SJSA1 (cell line): ENCODE results near the gene UBN1. TPM values are rescaled to one million over a fixed set of nuclear protein-coding genes. Genes with fewer than 3 reads are reported as not detected.
"Not testable (repeated sequence)": the region's sequence is repeated elsewhere in the genome, so short reads cannot be mapped to it uniquely, and the experiment has no call there.

Experiments used
- DNase-seq, 2 experiments: peaks; one replicate each; pipeline ENCODE4 v3.0.0-alpha.2; 2015 to 2020; ENCODE audit warnings: low spot score in 2 of 2, low read depth in 1 of 2
- H3K27ac ChIP-seq: fragments of 250-450 bp; sonication (Bioruptor Pico); 2 replicates; pipeline ENCODE4 v1.5.1; 2020; ENCODE audit warnings: mild to moderate bottlenecking, moderate library complexity
- H3K27me3 ChIP-seq: fragments of 250-450 bp; sonication (Bioruptor Pico); replicated peaks from 2 replicates; pipeline ENCODE4 v1.5.1; 2020; ENCODE audit warnings: mild to moderate bottlenecking, moderate library complexity
- H3K36me3 ChIP-seq: fragments of 250-450 bp; sonication (Bioruptor Pico); 2 replicates; pipeline ENCODE4 v1.5.1; 2020; ENCODE audit warnings: mild to moderate bottlenecking
- H3K4me1 ChIP-seq: fragments of 250-450 bp; sonication (Bioruptor Pico); replicated peaks from 2 replicates; pipeline ENCODE4 v1.6.1; 2021; ENCODE audit warnings: mild to moderate bottlenecking
- H3K4me3 ChIP-seq: fragments of 250-450 bp; sonication (Bioruptor Pico); 2 replicates; pipeline ENCODE4 v1.5.1; 2020; ENCODE audit warnings: mild to moderate bottlenecking
- H3K9me3 ChIP-seq: fragments of 250-450 bp; sonication (Bioruptor Pico); replicated peaks from 2 replicates; pipeline ENCODE4 v1.5.1; 2020; ENCODE audit warnings: mild to moderate bottlenecking
- total RNA-seq: library from RNA; depleted of rRNA; stranded (reverse); fragments of >200 nt; shearing (Covaris generic); gene quantifications from 2 replicates; pipeline ENCODE4 v1.2.3, GENCODE V29; 2014; rRNA removed

UBN1 gene
- total RNA-seq, 1 experiment from 2014 or later = 30.8 TPM

DNA sequence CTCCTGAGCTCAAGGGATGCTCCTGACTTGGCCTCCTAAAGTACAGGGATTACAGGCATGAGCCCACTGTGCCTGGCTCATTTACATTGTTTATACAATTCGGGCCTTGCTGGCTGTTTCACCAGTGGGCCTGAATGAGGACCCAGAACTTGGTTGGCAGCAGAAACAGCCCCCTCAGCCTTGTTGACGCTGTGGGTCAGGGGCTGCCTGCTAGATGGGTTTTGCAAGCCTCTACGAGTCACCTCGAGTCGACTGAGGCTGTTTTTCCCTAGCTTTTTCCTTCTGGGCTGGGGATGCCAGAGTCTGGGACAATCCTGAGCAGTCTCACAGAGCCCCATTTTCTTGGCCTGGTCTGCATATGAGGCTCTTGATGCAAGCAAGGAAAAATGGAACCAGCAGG is 73.5 kb downstream of the UBN1 start:
- no peak for DNase-seq
- Histone ChIP-seq H3K9me3 (no peaks in the 10 kb centered on the region), H3K27me3 (no peaks in the 10 kb centered on the region), H3K36me3 (no peaks in the 10 kb centered on the region), H3K4me3 (no peak overlapping the region), H3K4me1 (no peaks in the 10 kb centered on the region; the same call in 1 of the 2 replicates), H3K27ac (no peak overlapping the region)

DNA sequence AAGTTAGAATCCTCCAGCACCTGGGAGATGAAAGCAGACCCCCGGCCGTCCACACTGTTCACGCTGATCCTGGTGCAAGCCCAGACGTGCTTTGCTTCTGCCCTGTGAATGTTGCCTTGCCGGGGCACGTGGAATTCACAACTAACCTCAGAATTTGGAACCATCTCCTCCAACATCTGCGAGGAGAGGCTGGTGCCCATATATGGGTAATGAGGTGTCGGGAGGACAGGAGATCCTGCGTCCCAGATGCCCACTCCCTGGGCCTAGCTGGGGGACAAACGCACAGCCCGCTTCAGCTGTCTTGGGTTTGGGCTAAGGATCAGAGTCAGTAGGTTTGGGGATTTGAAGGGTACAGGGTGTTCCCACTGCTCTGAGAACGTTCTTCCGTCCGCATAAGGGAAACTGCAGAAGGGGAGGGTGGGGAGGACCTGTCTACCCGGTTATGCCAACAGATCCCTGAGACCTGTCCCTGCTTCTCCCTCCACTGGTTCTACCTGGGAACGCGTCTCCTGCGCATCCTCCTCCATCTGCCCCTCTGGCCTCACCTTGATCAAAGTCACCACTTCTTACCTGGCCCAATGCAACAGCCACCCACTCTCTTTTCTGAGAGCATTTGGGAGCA is 75.6 kb downstream of the UBN1 start:
- Histone ChIP-seq H3K27ac (no peak overlapping the region), H3K27me3 (no peaks in the 10 kb centered on the region), H3K4me3 (no peak overlapping the region), H3K9me3 (peaks cover 8% of the 10 kb centered on the region), H3K4me1 (no peaks in the 10 kb centered on the region), H3K36me3 (no peaks in the 10 kb centered on the region)
- no peak for DNase-seq

- no peak for DNase-seq
- Histone ChIP-seq H3K36me3 (no peaks in the 10 kb centered on the region), H3K4me1 (no peaks in the 10 kb centered on the region), H3K27ac (no peak overlapping the region), H3K9me3 (peaks cover 8% of the 10 kb centered on the region), H3K4me3 (no peak overlapping the region), H3K27me3 (no peaks in the 10 kb centered on the region)
Measured at GRCh38 chr16:4923853-4924252, 76.6 kb downstream of the UBN1 start.

DNA sequence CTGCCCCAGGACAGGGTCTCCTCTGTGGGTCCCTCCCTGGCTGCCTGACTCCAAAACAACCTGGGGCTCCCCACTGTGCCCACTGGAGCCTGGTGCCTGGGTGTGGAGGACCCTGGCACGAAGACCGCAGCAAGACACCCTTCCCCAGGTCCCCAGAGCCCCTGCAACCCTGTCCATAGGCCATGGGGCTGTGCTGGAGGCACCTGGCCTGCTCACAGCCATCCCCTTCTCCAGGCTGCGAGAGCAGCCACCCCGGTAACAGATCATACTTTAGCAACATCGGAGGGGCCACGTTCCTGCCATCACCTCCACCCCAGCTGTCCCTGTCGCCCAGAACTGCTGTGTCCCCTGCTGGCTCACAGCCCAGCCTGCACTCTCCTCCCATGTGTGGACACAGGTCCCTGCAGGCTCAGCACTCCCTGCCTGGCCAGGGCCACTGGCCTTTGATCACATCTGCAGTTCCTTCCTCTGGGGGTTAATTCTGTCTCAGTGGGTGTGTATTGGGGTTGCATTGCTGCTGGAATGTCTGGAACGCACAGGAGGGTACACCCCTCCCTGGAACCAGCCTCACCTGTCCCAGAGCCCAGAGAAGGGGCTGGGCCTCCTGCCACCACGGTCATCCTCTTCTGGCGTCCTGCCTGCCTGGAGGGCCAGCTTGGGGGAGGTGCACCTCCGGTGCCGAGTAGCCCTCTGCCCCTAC is 77.5 kb downstream of the UBN1 start:
- no peak for DNase-seq
- Histone ChIP-seq H3K4me3 (no peak overlapping the region), H3K27ac (no peak overlapping the region), H3K27me3 (no peaks in the 10 kb centered on the region), H3K9me3 (peaks cover 8% of the 10 kb centered on the region), H3K4me1 (no peaks in the 10 kb centered on the region), H3K36me3 (no peaks in the 10 kb centered on the region)

GRCh38 chr16:4925293-4925607 is 78.0 kb downstream of the UBN1 start:
- no peak for DNase-seq
- Histone ChIP-seq H3K27ac (no peak overlapping the region), H3K27me3 (no peaks in the 10 kb centered on the region), H3K36me3 (no peaks in the 10 kb centered on the region), H3K9me3 (peaks cover 8% of the 10 kb centered on the region), H3K4me3 (no peak overlapping the region), H3K4me1 (no peaks in the 10 kb centered on the region)

DNA sequence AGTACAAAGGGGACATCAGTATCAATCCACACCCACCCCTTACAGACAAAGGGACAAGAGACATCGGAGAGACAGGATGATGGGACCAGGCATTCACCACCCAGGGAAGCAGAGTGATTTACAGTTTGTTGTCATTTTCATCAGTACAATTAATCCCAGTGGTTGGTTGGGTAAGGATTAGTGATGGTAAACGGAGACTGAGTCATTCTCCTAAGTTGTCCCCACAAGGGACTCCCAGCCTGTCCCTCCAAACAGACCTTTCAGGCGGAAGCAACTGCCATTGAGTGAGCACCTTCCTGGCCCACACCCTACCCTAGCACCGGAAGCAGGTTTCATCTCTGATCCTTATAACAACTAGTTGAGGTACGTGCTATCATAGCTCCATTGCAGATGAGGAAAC is 78.5 kb downstream of the UBN1 start:
- Histone ChIP-seq H3K4me1 (no peaks in the 10 kb centered on the region), H3K36me3 (no peaks in the 10 kb centered on the region), H3K4me3 (no peak overlapping the region), H3K27ac (no peak overlapping the region), H3K9me3 (peaks cover 8% of the 10 kb centered on the region), H3K27me3 (no peaks in the 10 kb centered on the region)
- no peak for DNase-seq

GRCh38 chr16:4926928-4927327 is 79.6 kb downstream of the UBN1 start:
- Histone ChIP-seq H3K27ac (no peak overlapping the region), H3K4me1 (no peaks in the 10 kb centered on the region), H3K9me3 (peaks cover 8% of the 10 kb centered on the region), H3K36me3 (no peaks in the 10 kb centered on the region), H3K4me3 (no peak overlapping the region), H3K27me3 (no peaks in the 10 kb centered on the region)
- DNase-seq = no peak

GRCh38 chr16:4927661-4928060 is 80.4 kb downstream of the UBN1 start:
- DNase-seq = no peak
- H3K9me3 ChIP-seq = peaks cover 8% of the 10 kb centered on the region

GRCh38 chr16:4928227-4928626 is 80.9 kb downstream of the UBN1 start:
- Histone ChIP-seq H3K9me3 (peaks cover 8% of the 10 kb centered on the region), H3K36me3 (no peaks in the 10 kb centered on the region), H3K4me1 (no peaks in the 10 kb centered on the region), H3K27me3 (no peaks in the 10 kb centered on the region), H3K27ac (no peak overlapping the region), H3K4me3 (no peak overlapping the region)
- DNase-seq = no peak

More at GRCh38 chr16:4927661-4928060, 80.4 kb downstream of the UBN1 start:
- Histone ChIP-seq H3K4me3 (no peak overlapping the region), H3K27me3 (no peaks in the 10 kb centered on the region), H3K36me3 (no peaks in the 10 kb centered on the region), H3K27ac (no peak overlapping the region), H3K4me1 (no peaks in the 10 kb centered on the region)

- H3K27ac ChIP-seq, H3K4me1 ChIP-seq, H3K9me3 ChIP-seq, DNase-seq, H3K36me3 ChIP-seq, H3K4me3 ChIP-seq, H3K27me3 ChIP-seq: not testable (repeated sequence)
Measured at GRCh38 chr16:4929619-4930018, 82.3 kb downstream of the UBN1 start.

DNA sequence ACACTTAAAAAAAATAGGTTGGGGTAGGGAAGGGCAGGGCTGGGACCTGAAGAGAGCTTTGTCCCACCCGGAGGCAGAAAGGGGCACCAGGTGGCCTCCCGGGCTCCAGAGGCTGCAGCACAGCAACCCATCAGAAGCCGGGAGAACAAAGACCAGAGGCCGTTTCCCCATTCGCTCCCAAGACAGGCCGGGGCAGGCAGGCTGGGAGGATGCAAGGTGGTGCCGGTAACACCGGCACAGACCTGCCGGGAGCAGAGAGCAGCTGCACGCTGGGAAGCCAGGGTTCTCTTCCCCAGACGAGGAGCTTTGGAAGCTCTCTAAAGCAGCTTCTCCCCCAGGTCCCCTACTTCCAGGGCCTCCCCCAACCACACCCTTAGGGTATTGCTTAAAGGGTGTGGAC is 84.1 kb downstream of the UBN1 start:
- no peak for DNase-seq
- Histone ChIP-seq H3K36me3 (no peaks in the 10 kb centered on the region), H3K27ac (no peak overlapping the region), H3K4me1 (peaks cover 2% of the 10 kb centered on the region), H3K9me3 (peaks cover 8% of the 10 kb centered on the region), H3K27me3 (peaks cover 6% of the 10 kb centered on the region; the same call in 1 of the 2 replicates), H3K4me3 (no peak overlapping the region)

Other genes with a start within 250 kb of the UBN1 start
- gene UBALD1, start 232.6 kb upstream of the UBN1 start, total RNA-seq = 6.1 and 9.6 TPM in 2 replicates
- gene MGRN1, start 222.7 kb upstream of the UBN1 start, total RNA-seq = 9.1 and 15.0 TPM in 2 replicates
- 63.5 and 83.0 TPM in 2 replicates for gene NUDT16L1, start 153.9 kb upstream of the UBN1 start, total RNA-seq
- gene ANKS3, start 113.2 kb upstream of the UBN1 start, total RNA-seq = 20.9 and 21.9 TPM in 2 replicates
- 0.38 and 1.1 TPM in 2 replicates for gene DNAAF8, start 112.9 kb upstream of the UBN1 start, total RNA-seq
- gene ZNF500, start 80.3 kb upstream of the UBN1 start, total RNA-seq = 8.8 and 15.1 TPM in 2 replicates
- not detected in 2 replicates for gene SEPTIN12, start 59.1 kb upstream of the UBN1 start, total RNA-seq
- not detected in 2 replicates for gene SMIM22, start 52.1 kb upstream of the UBN1 start, total RNA-seq
- 9.9 and 15.1 TPM in 2 replicates for gene ROGDI, start 44.8 kb upstream of the UBN1 start, total RNA-seq
- 35.2 and 49.0 TPM in 2 replicates for gene GLYR1, start 193 bp upstream of the UBN1 start, total RNA-seq
- 0.11 TPM in 1 of 2 replicates, not detected in the other for gene PPL, start 89.7 kb downstream of the UBN1 start, total RNA-seq
- not detected in 2 replicates for gene SEC14L5, start 110.8 kb downstream of the UBN1 start, total RNA-seq
- gene NAGPA, start 186.5 kb downstream of the UBN1 start, total RNA-seq = 12.1 and 31.5 TPM in 2 replicates
- not detected in 2 replicates for gene C16orf89, start 218.5 kb downstream of the UBN1 start, total RNA-seq
- 22.2 and 38.5 TPM in 2 replicates for gene ALG1, start 224.4 kb downstream of the UBN1 start, total RNA-seq